ENCODE results near the gene RCOR1.

- TF ChIP-seq POLR2A (IDR thresholded peaks at IDR 0.05; ENCODE audit: low read length) (no peak), GATA1 (IDR thresholded peaks at IDR 0.05; ENCODE audit: low read depth, low read length) (no peak)
These were observed 37.3 kb upstream of the RCOR1 start for GRCh38 chr14:102554821-102555819.

Measured in erythroblast (primary cell).